HFFc6 (cell line): Measurements from ENCODE around the gene EXOC4. TPM values are rescaled to one million over a fixed set of nuclear protein-coding genes. Genes with fewer than 3 reads are reported as not detected.
A peak's percentile ranks its signal among the peaks of the same experiment; 100 is the strongest.

Source experiments
- DNase-seq: peaks from one replicate; pipeline ENCODE4 v3.0.0-alpha.2; 2018
- H3K27ac Mint-ChIP-seq: 2 replicates; pipeline ENCODE4 v1.8.0; 2020; ENCODE audit warnings: mild to moderate bottlenecking, mixed read lengths
- H3K27me3 Mint-ChIP-seq: 2 replicates; pipeline ENCODE4 v1.8.0; 2021; ENCODE audit warnings: mild to moderate bottlenecking, moderate library complexity, mixed read lengths; ENCODE audit not compliant: insufficient read depth
- H3K36me3 Mint-ChIP-seq: 2 replicates; pipeline ENCODE4 v1.8.0; 2021; ENCODE audit warnings: low read depth, mixed read lengths
- H3K4me1 Mint-ChIP-seq: 2 replicates; pipeline ENCODE4 v1.8.0; 2020; ENCODE audit warnings: low read depth, mixed read lengths
- H3K4me3 Mint-ChIP-seq: 2 replicates; pipeline ENCODE4 v1.8.0; 2020; ENCODE audit warnings: mild to moderate bottlenecking, moderate library complexity, mixed read lengths
- H3K9me3 Mint-ChIP-seq: 2 replicates; pipeline ENCODE4 v1.8.0; 2020; ENCODE audit warnings: mild to moderate bottlenecking, mixed read lengths
- total RNA-seq, 6 experiments: library from RNA; stranded (reverse); fragmentation: NEBNext Ultra II Directional; extraction: Animal tissue kit (Norgen Biotek cat#: 25700); gene quantifications; 2 replicates in 1 of 6; 3 replicates in 5 of 6; pipeline ENCODE4 v1.2.3, GENCODE V29; 2021
- TF ChIP-seq, protein P1 (sequence below): fragments of 200-600 bp; sonication (generic); IDR thresholded peaks from 2 replicates; pipeline ENCODE4 v1.5.0; 2021; ENCODE audit warnings: antibody characterized with exemption, mild to moderate bottlenecking

Gene EXOC4
- total RNA-seq, 6 experiments from 2014 or later, result 57.6 to 67.6 (median 61.4) TPM

DNA sequence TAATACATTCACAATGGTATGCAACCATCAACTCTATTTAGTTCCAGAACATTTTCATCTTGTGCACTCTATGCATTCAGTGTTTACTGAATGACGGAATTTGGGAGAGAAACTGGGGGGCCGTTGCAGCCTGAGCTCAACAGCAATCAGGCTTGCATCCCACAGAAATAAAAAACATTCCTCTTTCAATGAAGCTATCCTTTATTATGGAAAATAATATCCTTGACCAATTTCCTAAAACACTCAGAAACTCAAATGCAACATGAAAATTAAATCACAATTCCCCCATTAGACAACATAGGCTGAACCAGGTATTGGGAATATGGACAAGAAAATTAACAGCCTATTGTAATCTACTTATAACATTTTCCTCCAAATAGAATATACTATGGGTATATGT lies 6.3 kb upstream of the EXOC4 start:
- H3K4me1 Mint-ChIP-seq, result no peaks in the 10 kb centered on the region
- no peaks in the 10 kb centered on the region for H3K36me3 Mint-ChIP-seq
- no peak for DNase-seq
- no peak overlapping the region for H3K27ac Mint-ChIP-seq
- peaks cover 4% of the 10 kb centered on the region; the same call in 1 of the 2 replicates for H3K27me3 Mint-ChIP-seq
- no peaks in the 10 kb centered on the region for H3K9me3 Mint-ChIP-seq
- TF ChIP-seq, protein P1, sequence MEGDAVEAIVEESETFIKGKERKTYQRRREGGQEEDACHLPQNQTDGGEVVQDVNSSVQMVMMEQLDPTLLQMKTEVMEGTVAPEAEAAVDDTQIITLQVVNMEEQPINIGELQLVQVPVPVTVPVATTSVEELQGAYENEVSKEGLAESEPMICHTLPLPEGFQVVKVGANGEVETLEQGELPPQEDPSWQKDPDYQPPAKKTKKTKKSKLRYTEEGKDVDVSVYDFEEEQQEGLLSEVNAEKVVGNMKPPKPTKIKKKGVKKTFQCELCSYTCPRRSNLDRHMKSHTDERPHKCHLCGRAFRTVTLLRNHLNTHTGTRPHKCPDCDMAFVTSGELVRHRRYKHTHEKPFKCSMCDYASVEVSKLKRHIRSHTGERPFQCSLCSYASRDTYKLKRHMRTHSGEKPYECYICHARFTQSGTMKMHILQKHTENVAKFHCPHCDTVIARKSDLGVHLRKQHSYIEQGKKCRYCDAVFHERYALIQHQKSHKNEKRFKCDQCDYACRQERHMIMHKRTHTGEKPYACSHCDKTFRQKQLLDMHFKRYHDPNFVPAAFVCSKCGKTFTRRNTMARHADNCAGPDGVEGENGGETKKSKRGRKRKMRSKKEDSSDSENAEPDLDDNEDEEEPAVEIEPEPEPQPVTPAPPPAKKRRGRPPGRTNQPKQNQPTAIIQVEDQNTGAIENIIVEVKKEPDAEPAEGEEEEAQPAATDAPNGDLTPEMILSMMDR, result no peak
- H3K4me3 Mint-ChIP-seq, result no peak overlapping the region

DNA sequence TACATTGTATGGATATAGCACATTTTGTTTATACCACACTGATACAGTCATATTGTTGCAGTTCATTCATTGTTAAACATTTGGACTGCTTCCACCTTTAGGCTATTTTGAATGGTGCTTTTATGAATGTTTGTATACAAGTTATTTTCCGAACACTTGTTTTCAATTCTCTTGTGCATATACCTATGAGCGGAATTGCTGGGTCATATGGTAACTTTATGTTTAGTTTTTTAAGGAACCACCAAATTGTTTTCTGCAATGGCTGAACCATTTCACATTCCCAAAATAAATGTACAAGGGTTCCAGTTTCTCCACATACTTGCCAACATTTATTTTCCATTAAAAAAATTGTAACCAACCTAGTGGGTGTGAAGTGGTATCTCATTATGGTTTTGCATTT lies 4.0 kb upstream of the EXOC4 start:
- Mint-ChIP-seq H3K36me3 (0 out of 2 replicates have a peak, but pooled peaks cover 6% of the 10 kb centered on the region), H3K4me3 (no peak overlapping the region), H3K9me3 (no peaks in the 10 kb centered on the region), H3K27ac (no peak overlapping the region), H3K27me3 (peaks cover 3% of the 10 kb centered on the region), H3K4me1 (peaks cover 9% of the 10 kb centered on the region)
- no peak for DNase-seq
- TF ChIP-seq, protein P1, result no peak

DNA sequence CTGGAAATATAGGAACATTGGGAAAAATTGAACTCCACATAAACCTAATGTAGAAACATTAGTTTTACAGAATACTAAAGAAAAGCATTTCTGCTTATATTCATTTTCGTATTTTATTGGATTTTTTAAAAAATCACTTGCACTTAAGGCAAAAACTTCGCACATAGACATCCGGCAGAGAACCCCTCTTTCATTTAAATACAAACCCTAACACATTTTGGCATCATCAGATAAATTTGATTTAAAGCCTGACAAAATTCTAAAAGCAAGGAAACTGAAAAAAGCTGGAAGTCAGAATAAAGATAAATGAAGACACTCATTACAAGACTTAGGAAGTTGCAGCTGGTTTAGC lies 396 bp upstream of the EXOC4 start:
- Mint-ChIP-seq H3K4me3 (peak overlapping the region; percentile 96), H3K27me3 (peaks cover 2% of the 10 kb centered on the region; the same call in 1 of the 2 replicates), H3K36me3 (0 out of 2 replicates have a peak, but pooled peaks cover 8% of the 10 kb centered on the region), H3K4me1 (peaks cover 27% of the 10 kb centered on the region), H3K27ac (peak overlapping the region; percentile 44; the same call in 1 of the 2 replicates), H3K9me3 (no peaks in the 10 kb centered on the region)
- DNase-seq, result no peak
- TF ChIP-seq, protein P1, result no peak

DNA sequence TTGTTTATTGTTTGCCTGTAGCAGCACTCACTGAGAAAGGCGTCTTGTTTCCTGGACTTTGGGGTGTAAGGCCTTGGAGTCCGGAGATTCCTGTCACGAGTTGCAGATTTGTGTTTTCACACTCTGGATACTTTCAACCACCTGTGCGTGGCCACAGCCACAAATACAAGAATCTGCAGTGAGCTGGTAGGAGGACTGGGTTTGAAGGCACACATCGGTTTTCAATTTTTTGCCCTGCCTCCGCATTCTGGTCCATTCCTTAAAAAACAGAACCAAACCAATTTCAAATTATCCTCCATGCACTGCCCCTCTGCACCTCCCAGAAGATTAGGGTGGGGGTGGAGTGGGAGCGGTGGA lies 619 bp downstream of the EXOC4 start:
- 0 out of 2 replicates have a peak, but pooled peaks cover 8% of the 10 kb centered on the region for H3K36me3 Mint-ChIP-seq
- H3K4me3 Mint-ChIP-seq, result peak overlapping the region; percentile 96
- peaks cover 27% of the 10 kb centered on the region for H3K4me1 Mint-ChIP-seq
- DNase-seq, result no peak
- no peaks in the 10 kb centered on the region for H3K9me3 Mint-ChIP-seq
- peak overlapping the region; percentile 91 for H3K27ac Mint-ChIP-seq
- peaks cover 2% of the 10 kb centered on the region; the same call in 1 of the 2 replicates for H3K27me3 Mint-ChIP-seq
- TF ChIP-seq, protein P1, result no peak

DNA sequence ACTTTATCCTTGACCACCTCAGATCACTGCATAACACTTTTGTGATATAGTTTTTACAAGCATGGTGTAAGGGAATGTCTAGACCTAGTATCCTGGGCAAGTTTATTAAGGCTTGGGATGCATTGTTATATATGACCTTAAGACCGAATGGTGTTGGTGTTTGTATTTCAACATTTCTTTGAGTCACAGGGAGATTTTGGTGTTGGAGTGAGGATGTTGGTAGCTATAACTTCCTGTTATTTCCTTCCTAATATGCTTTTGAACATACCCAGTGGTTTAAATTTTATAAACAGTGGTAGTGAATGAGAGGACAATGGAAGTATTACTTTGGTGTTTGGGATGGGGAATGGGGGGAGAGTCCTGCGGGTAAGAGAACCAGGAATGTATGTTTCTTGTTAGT lies 2.6 kb downstream of the EXOC4 start:
- Mint-ChIP-seq H3K27me3 (peaks cover 2% of the 10 kb centered on the region; the same call in 1 of the 2 replicates), H3K36me3 (0 out of 2 replicates have a peak, but pooled peaks cover 8% of the 10 kb centered on the region), H3K9me3 (no peaks in the 10 kb centered on the region), H3K27ac (no peak overlapping the region), H3K4me1 (peaks cover 29% of the 10 kb centered on the region), H3K4me3 (no peak overlapping the region)
- no peak for DNase-seq
- TF ChIP-seq, protein P1, result no peak

DNA sequence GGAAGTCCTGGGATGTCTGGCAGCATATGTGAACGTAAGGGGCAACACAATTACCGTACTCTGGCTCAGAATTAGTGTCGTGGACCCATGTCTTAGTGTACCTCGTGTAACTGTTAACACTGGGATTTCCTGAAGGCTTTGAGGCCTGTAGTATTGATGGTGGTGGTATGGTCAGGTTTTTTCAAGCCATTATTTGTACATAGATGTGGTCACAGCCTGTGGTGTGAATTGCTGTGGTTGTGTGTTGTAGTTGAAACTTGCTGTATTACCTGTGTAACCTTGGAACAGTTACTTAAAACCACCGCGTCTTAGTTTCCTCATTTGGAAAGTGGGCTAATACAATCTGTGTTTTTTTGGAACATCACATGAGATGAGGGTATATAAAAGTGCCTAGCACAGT lies 5.3 kb downstream of the EXOC4 start:
- Mint-ChIP-seq H3K9me3 (no peaks in the 10 kb centered on the region), H3K27ac (no peak overlapping the region)
- TF ChIP-seq, protein P1, result no peak

More for the DNA sequence above, 5.3 kb downstream of the EXOC4 start:
- Mint-ChIP-seq H3K36me3 (0 out of 2 replicates have a peak, but pooled peaks cover 8% of the 10 kb centered on the region), H3K4me3 (no peak overlapping the region), H3K4me1 (peaks cover 27% of the 10 kb centered on the region), H3K27me3 (no peaks in the 10 kb centered on the region)
- DNase-seq, result no peak
